Measurements from ENCODE around the gene SIRT3.
A peak's percentile ranks its signal among the peaks of the same experiment; 100 is the strongest.

Gene SIRT3

GRCh38 chr11:270451-271318, 34.5 kb upstream of the SIRT3 start:
- DNase-seq = no peak

GRCh38 chr11:269146-269890, 33.2 kb upstream of the SIRT3 start:
- DNase-seq = peak in 4 of 5 experiments; percentile 31 to 92 (median 66)

- DNase-seq = peak in 3 of 5 experiments; percentile 42 to 88 (median 71)
Measured at GRCh38 chr11:268716-269145, 32.6 kb upstream of the SIRT3 start.

- DNase-seq = peak in 4 of 5 experiments; percentile 29 to 65 (median 58)
Measured at GRCh38 chr11:267491-267994, 31.4 kb upstream of the SIRT3 start.

- peak in 1 of 5 experiments; percentile 53 for DNase-seq
Measured at GRCh38 chr11:266676-267439, 30.7 kb upstream of the SIRT3 start.

- DNase-seq = no peak
Measured at GRCh38 chr11:261624-262023, 25.5 kb upstream of the SIRT3 start.

- no peak for DNase-seq
Measured at GRCh38 chr11:259413-259812, 23.3 kb upstream of the SIRT3 start.

GRCh38 chr11:257766-258493, 21.8 kb upstream of the SIRT3 start:
- DNase-seq = no peak

- no peak for DNase-seq
Measured at GRCh38 chr11:256952-257737, 21.0 kb upstream of the SIRT3 start.

GRCh38 chr11:255816-256215, 19.7 kb upstream of the SIRT3 start:
- DNase-seq = no peak

GRCh38 chr11:255176-255575, 19.0 kb upstream of the SIRT3 start:
- no peak for DNase-seq

- no peak for DNase-seq
Measured at GRCh38 chr11:253886-254270, 17.7 kb upstream of the SIRT3 start.

- DNase-seq = no peak
Measured at GRCh38 chr11:253160-253885, 17.2 kb upstream of the SIRT3 start.

GRCh38 chr11:252666-253065, 16.5 kb upstream of the SIRT3 start:
- no peak for DNase-seq

GRCh38 chr11:251550-251949, 15.4 kb upstream of the SIRT3 start:
- no peak for DNase-seq

- DNase-seq = peak; percentile 44 to 78 (median 68)
Measured at GRCh38 chr11:250740-251299, 14.7 kb upstream of the SIRT3 start.

- no peak for DNase-seq
Measured at GRCh38 chr11:250274-250673, 14.1 kb upstream of the SIRT3 start.

GRCh38 chr11:249062-249461, 12.9 kb upstream of the SIRT3 start:
- DNase-seq = no peak

GRCh38 chr11:244376-244775, 8.2 kb upstream of the SIRT3 start:
- peak in 1 of 5 experiments; percentile 35 for DNase-seq

- no peak for DNase-seq
Measured at GRCh38 chr11:241634-242033, 5.5 kb upstream of the SIRT3 start.

All from T-helper 2 cell (primary cell).